Prostate gland (tissue), 2 donors: ENCODE results near the gene MFAP1.

Source experiments
- POLR2A ChIP-seq: fragments of 450-650 bp; IDR thresholded peaks from one replicate; pipeline ENCODE4 v1.6.1; 2016; ENCODE audit warnings: antibody characterized with exemption, mild to moderate bottlenecking
- POLR2AphosphoS5 ChIP-seq: sonication (generic); formaldehyde crosslinking; IDR thresholded peaks from one replicate; pipeline ENCODE4 v1.6.1; 2017; ENCODE audit warnings: antibody characterized with exemption
- TF ChIP-seq, protein P1 (sequence below), 4 experiments: fragments of 200-600 bp in 2 of 4; fragments of 450-650 bp in 2 of 4; sonication (generic) in 2 of 4; IDR thresholded peaks; 1 replicate in 3 of 4; 2 replicates in 1 of 4; pipeline ENCODE4 v1.5.1; 2016 to 2019; ENCODE audit warnings: antibody characterized with exemption in 4 of 4, mild to moderate bottlenecking in 2 of 4, moderate library complexity in 2 of 4

DNA sequence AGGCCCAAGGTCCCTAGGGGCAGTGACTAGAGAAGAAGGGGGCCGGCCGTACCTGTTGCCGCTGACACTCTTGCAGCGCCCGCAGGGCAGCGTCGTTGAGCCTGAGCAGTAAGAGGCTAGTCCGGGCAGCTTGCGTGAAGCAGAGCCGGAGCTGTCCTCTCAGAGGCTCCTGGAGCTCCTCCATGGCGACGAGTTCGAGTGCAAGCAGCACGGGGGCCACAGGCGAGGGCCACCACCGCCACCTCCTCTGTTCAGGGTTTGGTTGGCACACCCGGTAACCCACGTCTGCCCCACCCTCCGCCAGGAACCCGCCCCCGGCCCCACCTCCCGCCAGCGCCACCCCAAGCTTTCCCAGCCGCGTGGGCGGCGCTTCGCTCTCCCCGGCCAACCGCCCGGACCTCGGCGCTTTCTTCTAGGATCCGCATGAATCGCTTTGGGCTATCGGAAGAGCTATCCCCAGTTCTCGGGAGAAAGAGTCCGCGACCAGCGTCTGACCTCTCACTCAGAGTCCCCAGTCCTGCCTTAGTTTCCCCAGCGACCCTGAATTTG lies 47.7 kb downstream of the MFAP1 start, which contains the start of gene ELL3:
- TF ChIP-seq, protein P1, sequence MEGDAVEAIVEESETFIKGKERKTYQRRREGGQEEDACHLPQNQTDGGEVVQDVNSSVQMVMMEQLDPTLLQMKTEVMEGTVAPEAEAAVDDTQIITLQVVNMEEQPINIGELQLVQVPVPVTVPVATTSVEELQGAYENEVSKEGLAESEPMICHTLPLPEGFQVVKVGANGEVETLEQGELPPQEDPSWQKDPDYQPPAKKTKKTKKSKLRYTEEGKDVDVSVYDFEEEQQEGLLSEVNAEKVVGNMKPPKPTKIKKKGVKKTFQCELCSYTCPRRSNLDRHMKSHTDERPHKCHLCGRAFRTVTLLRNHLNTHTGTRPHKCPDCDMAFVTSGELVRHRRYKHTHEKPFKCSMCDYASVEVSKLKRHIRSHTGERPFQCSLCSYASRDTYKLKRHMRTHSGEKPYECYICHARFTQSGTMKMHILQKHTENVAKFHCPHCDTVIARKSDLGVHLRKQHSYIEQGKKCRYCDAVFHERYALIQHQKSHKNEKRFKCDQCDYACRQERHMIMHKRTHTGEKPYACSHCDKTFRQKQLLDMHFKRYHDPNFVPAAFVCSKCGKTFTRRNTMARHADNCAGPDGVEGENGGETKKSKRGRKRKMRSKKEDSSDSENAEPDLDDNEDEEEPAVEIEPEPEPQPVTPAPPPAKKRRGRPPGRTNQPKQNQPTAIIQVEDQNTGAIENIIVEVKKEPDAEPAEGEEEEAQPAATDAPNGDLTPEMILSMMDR (IDR thresholded peaks at IDR 0.05): no peak
- TF ChIP-seq POLR2A: peak; percentile 83
- TF ChIP-seq POLR2AphosphoS5: no peak
